ENCODE results near the gene BDKRB2. TPM values are rescaled to one million over a fixed set of nuclear protein-coding genes. Genes with fewer than 3 reads are reported as not detected.

The BDKRB2 gene
- total and polyA plus RNA-seq, 2 of the 8 experiments (the other 6 are each of a cell fraction or from before 2014, with no cell fraction given): 0.13 to 0.21 TPM

DNA sequence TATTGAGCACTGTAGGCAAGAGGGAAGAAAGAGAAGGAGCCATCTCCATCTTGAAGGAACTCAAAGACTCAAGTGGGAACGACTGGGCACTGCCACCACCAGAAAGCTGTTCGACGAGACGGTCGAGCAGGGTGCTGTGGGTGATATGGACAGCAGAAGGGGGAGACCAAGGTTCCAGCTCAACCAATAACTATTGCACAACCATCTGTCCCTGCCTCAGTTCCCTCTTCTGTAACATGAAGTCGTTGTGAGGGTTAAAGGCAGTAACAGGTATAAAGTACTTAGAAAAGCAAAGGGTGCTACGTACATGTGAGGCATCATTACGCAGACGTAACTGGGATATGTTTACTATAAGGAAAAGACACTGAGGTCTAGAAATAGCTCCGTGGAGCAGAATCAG, 37.5 kb downstream of the BDKRB2 start:
- no peaks in the 10 kb centered on the region for H3K27me3 ChIP-seq (replicated peaks in 1 of 4; ENCODE audit: control insufficient read depth in 3 of 4, extremely low read depth in 1 of 4, insufficient read depth in 3 of 4, low read length in 3 of 4)
- DNase-seq (ENCODE audit: low read depth in 1 of 2, low spot score in 2 of 2) (no peak), FAIRE-seq (no peak)
- no peak overlapping the region for H4K8ac ChIP-seq (ENCODE audit: extremely low read depth, insufficient read depth, low read length)
- no peak overlapping the region for H3K9ac ChIP-seq (replicated peaks in 1 of 4; ENCODE audit: extremely low read depth in 1 of 4, low read depth in 3 of 4, low read length in 3 of 4)
- no peaks in the 10 kb centered on the region for H3K4me1 ChIP-seq (replicated peaks in 1 of 4; ENCODE audit: control insufficient read depth in 3 of 4, insufficient read depth in 4 of 4, low read length in 3 of 4)
- no peaks in the 10 kb centered on the region for H3K79me1 ChIP-seq (ENCODE audit: low read depth, low read length)
- H3K14ac ChIP-seq (ENCODE audit: insufficient read length): no peak overlapping the region
- POLR2A ChIA-PET (ENCODE audit: partially characterized antibody): no interaction called here
- no peaks in the 10 kb centered on the region for H3K36me3 ChIP-seq (ENCODE audit: control insufficient read depth in 2 of 4, insufficient read depth in 4 of 4, low read length in 3 of 4)
- no peak overlapping the region for H2BK5ac ChIP-seq (ENCODE audit: low read depth, low read length)
- TF ChIP-seq POU5F1 (IDR thresholded peaks at IDR 0.05; ENCODE audit: low read depth, low read length) (no peak), RBBP5 (IDR thresholded peaks at IDR 0.05; ENCODE audit: borderline replicate concordance, low read depth, low read length) (no peak), GTF2F1 (IDR thresholded peaks at IDR 0.05; ENCODE audit: borderline replicate concordance, low read depth, low read length) (no peak), NANOG (IDR thresholded peaks at IDR 0.05; ENCODE audit: insufficient read depth, low read depth, low read length, poor library complexity, severe bottlenecking) (no peak), ZNF274 (IDR thresholded peaks at IDR 0.05; ENCODE audit: borderline replicate concordance, extremely low read depth, low read length) (no peak), EP300 (IDR thresholded peaks at IDR 0.05; ENCODE audit: borderline replicate concordance in 1 of 2, low read depth in 2 of 2, low read length in 2 of 2) (no peak)
- H2AK5ac ChIP-seq (ENCODE audit: low read depth, low read length): no peak overlapping the region
- no peak overlapping the region for H4K91ac ChIP-seq (replicated peaks; ENCODE audit: insufficient read length, low read length)
- H3K4me3 ChIP-seq (ENCODE audit: extremely low read depth in 1 of 4, insufficient read depth in 2 of 4, low read depth in 3 of 4, low read length in 4 of 4): no peak overlapping the region
- H3K56ac ChIP-seq (replicated peaks; ENCODE audit: insufficient read length, low read depth, low read length): no peak overlapping the region
- no peak overlapping the region for H2AFZ ChIP-seq (ENCODE audit: low read length)
- H2BK20ac ChIP-seq (ENCODE audit: low read length): no peak overlapping the region
- no peak overlapping the region for H3K4me2 ChIP-seq (ENCODE audit: insufficient read depth in 1 of 2, low read depth in 2 of 2, low read length in 2 of 2)
- H2BK15ac ChIP-seq (ENCODE audit: low read length): no peak overlapping the region
- H3K23me2 ChIP-seq (ENCODE audit: low read depth, low read length): no peaks in the 10 kb centered on the region
- WGBS, 2 experiments (ENCODE audit: extremely low coverage in 1 of 2, insufficient coverage in 1 of 2, insufficient read length in 1 of 2, insufficient replicate concordance in 2 of 2, low coverage in 1 of 2, low lambda C conversion rate in 2 of 2, missing lambda C conversion rate in 1 of 2): 84% methylated on average over 10 of the region's 10 CpGs; no CpG with 5 or more reads in 1 of the 2 experiments
- no peaks in the 10 kb centered on the region for H3K79me2 ChIP-seq (ENCODE audit: control insufficient read depth in 1 of 2, insufficient read depth in 2 of 2, low read length in 2 of 2)
- no peak overlapping the region for H3K18ac ChIP-seq (ENCODE audit: extremely low read depth, low read length)
- H3K4ac ChIP-seq (replicated peaks; ENCODE audit: insufficient read length, low read depth, low read length): no peak overlapping the region
- peaks cover 3 to 16% of the 10 kb centered on the region in 2 experiments; a peak in 3 of 4 replicates for H3K9me3 ChIP-seq (ENCODE audit: insufficient read depth in 2 of 2, low read depth in 1 of 2, low read length in 1 of 2)
- H2BK12ac ChIP-seq (ENCODE audit: low read depth, low read length): no peak overlapping the region
- no peak overlapping the region for H3K23ac ChIP-seq (ENCODE audit: insufficient read length)
- H2BK120ac ChIP-seq (replicated peaks; ENCODE audit: low read depth, low read length): no peak overlapping the region
- no peak overlapping the region for H4K5ac ChIP-seq (ENCODE audit: insufficient read length, low read depth, low read length)
- no peak overlapping the region for H3K27ac ChIP-seq (ENCODE audit: low read depth, low read length)
- CTCF ChIA-PET (ENCODE audit: partially characterized antibody): interaction anchor here (1.0 to 1.6 kb wide), 2 partner anchors 21 to 141 kb away, joined by 3 to 4 read pairs; no protein-coding TSS in a partner anchor
- no peaks in the 10 kb centered on the region for H4K20me1 ChIP-seq (replicated peaks in 1 of 2; ENCODE audit: control insufficient read depth in 1 of 2, insufficient read depth in 2 of 2, low read length in 2 of 2)

All from H1 (cell line).